GM12878 (cell line): ENCODE results near the gene CEP128. TPM values are rescaled to one million over a fixed set of nuclear protein-coding genes. Genes with fewer than 3 reads are reported as not detected.

Experiments used
- GABPA ChIP-seq: IDR thresholded peaks from 2 replicates; pipeline ENCODE4 v1.6.1; 2014; ENCODE audit warnings: antibody characterized with exemption, low read depth, mild to moderate bottlenecking, inconsistent platforms
- JUND ChIP-seq: IDR thresholded peaks from 2 replicates; pipeline ENCODE4 v1.6.1; 2012; ENCODE audit warnings: low read depth, mild to moderate bottlenecking, low read length, improper control_type of control experiment, moderate library complexity
- RELB ChIP-seq: fragments of 450-650 bp; IDR thresholded peaks from 2 replicates; pipeline ENCODE4 v1.6.1; 2017; ENCODE audit warnings: low read depth, mild to moderate bottlenecking, moderate library complexity
- SMARCA5 ChIP-seq: fragments of 450-650 bp; IDR thresholded peaks from 2 replicates; pipeline ENCODE4 v1.6.1; 2017; ENCODE audit warnings: mild to moderate bottlenecking
- YY1 ChIP-seq: IDR thresholded peaks from 2 replicates; pipeline ENCODE4 v1.6.1; 2011; ENCODE audit warnings: low read depth, mild to moderate bottlenecking, low read length
- ZBTB11 ChIP-seq: fragments of 450-650 bp; formaldehyde crosslinking; IDR thresholded peaks from 2 replicates; pipeline ENCODE4 v1.5.0; 2022; ENCODE audit warnings: mild to moderate bottlenecking, missing genetic modification characterization
- ZNF687 ChIP-seq: fragments of 450-650 bp; IDR thresholded peaks from 2 replicates; pipeline ENCODE4 v1.6.1; 2017; ENCODE audit warnings: mild to moderate bottlenecking, moderate library complexity
- polyA plus RNA-seq, 11 experiments: library from polyadenylated mRNA; depleted of rRNA in 4 of 11; unstranded in 6 of 11; stranded (reverse) in 5 of 11; fragments of >200 nt; fragmentation: Nextera tagmentation in 4 of 11; fragmentation: Illumina TruSeq in 1 of 11; extraction: Ambion mirVana in 4 of 11; extraction: Trizol in 1 of 11; gene quantifications; 1 replicate in 1 of 11; 2 replicates in 10 of 11; pipeline versions ENCODE4 v1.2.1 to v1.2.3, GENCODE V29; 2011 to 2016; ENCODE audit warnings: inconsistent platforms in 2 of 11, missing spikeins in 2 of 11, low read depth in 1 of 11
- total RNA-seq, 4 experiments: library from RNA; depleted of rRNA in 3 of 4; stranded (reverse); fragments of >200 nt in 3 of 4; fragmentation: Illumina TruSeq in 1 of 4; extraction: Trizol in 1 of 4; gene quantifications; 2 replicates each; pipeline versions ENCODE4 v1.2.1 to v1.2.3, GENCODE V29; 2013 to 2021

Gene CEP128
- total and polyA plus RNA-seq, 10 of the 15 experiments (the other 5 are each of a cell fraction or from before 2014, with no cell fraction given) = 1.1 to 6.7 (median 3.4) TPM

GRCh38 chr14:80792771-80793170, 148.8 kb downstream of the CEP128 start (continued):
- TF ChIP-seq ZNF687 (no peak), RELB (no peak), YY1 (no peak), SMARCA5 (no peak), ZBTB11 (CRISPR knock-in tag) (no peak), GABPA (no peak), JUND (no peak)
